GM19324 (cell line): ENCODE data around the gene CD40.

Source experiments
- ATAC-seq: cut with Tn5 transposase; IDR thresholded peaks from one replicate; pipeline ENCODE4 v1.9.1; 2021; ENCODE audit warnings: mild to moderate bottlenecking, moderate library complexity; ENCODE audit not compliant: unreplicated experiment, low FRiP score

The CD40 gene

DNA sequence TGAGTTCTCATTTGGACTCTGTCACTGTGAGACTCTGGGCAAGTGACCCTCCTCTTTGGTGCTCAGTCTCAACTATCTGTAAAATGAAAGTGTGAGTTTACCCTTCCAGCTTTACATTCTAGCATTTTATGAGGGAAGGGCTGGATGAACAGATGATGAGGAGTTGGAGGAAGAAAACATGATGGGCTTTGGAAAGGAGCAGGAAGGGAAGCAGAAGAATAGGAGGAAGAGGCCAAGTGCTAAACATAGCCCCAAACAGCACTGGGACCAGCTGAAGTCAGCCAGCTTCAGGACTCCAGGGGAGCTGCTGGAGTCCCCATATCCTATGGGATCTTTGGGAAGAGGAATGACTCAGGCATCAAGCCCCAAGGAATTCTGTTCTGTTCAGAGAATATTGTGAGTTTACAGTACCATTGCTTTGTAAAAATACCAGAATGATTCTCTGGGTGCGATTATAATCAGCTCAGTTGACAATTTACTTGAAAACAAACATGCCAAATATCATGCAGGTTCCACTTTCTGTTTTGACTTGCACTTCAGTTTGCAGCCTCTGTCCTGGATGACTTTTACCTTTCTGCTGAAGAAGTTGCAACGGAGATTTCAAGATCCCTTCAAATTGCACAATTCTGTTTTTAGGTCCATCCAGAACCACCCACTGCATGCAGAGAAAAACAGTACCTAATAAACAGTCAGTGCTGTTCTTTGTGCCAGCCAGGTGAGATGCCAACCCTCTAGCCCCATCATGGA, 3.2 kb downstream of the CD40 start:
- ATAC-seq = no peak

GRCh38 chr20:46122071-46122470, 4.0 kb downstream of the CD40 start:
- ATAC-seq = no peak

DNA sequence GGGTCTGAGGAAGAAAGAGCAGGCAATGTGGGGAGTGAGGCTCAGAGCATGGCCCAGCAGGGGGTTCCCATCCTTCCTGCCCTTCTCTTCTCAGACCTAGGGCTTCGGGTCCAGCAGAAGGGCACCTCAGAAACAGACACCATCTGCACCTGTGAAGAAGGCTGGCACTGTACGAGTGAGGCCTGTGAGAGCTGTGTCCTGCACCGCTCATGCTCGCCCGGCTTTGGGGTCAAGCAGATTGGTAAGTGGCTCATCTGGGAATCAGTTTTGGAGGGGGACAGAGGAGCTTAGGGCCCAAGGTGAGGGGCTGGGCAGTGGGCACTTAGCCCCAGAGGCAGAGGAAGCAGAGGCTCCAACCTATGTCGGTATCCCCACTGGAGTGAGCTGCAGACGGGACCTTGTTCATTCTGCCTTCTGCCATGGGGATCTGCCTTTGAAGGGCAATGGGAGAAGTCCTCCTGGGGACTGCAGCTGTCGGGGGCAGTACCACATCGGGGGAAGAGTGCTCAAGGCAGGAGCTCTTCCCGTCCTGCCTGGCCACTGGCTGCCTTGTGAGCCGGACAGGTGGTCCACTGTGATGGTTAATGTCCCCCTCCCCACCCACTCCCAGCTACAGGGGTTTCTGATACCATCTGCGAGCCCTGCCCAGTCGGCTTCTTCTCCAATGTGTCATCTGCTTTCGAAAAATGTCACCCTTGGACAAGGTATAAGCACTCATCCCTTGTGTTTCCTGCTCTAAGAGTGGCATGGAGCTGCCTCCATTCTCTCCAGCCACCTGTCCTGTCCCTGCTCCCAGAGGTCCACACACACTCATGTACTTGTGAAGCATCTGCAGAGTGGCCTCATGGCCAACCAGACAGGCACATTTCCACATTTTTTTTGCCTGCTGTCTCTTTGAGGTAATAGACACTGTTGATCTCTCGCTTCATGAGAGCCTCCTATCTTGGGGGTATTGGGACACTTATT, 4.7 kb downstream of the CD40 start:
- no peak for ATAC-seq

DNA sequence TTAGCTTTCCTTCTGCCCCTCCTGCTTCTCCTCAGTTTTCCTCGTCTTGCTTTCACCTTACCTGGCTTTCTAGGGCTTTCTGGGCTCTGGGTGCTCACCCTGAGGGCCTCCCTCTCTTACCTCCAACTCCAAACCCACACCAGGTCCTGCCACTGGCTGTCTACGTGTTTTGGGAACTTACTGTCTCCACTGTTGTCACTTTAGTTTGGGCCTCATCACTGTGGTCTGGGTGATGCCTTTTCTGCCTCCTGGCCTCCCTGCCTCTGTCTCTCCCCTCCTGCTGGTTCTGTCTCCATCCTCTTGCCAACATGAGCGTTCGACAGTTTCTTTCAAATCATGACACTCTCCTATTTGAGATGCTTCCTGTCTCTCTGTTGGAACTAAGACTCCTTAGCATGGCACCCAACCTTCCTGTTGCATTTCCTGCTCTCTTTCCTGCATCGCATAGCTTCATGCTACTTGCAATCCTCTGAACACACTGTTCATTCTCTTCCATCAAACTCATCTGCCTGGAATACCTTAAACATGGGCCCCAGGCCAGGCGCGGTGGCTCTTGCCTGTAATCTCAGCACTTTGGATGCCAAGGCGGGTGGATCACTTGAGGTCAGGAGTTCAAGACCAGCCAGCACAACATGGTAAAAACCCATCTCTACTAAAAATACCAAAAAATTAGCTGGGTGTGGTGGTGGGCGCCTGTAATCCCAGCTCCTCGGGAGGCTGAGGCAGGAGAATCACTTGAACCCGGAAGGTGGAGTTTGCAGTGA, 5.5 kb downstream of the CD40 start:
- ATAC-seq = no peak

GRCh38 chr20:46126440-46127056, 8.4 kb downstream of the CD40 start:
- no peak for ATAC-seq

DNA sequence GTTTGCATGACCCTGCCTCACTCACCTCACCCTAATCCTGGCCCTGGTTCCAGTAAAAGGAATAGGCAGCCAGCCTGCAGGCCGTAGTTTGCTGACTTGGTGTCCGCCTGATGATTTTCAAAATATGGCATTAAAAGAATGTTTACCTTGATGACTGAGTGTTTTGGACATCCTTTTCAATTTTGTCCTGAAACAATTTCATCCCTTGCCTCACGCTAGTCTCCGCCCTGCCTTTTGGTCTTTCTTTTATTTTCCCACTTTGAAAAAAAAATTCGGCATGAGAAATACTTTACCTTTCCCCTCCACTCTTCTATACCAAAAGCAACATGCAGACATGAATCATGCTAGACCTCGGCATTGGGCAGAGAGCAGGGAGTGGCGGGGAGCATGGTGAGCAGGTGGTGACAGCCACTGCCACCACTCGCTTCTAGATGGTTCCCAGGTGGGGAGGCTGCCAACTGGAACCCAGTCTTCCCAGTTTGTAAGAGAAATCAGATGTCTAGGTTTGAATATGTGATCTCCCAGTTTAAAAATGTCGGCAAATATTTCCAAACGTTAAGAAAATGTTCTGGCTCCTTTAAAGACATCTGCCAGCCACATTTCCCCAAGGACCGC, 9.4 kb downstream of the CD40 start:
- ATAC-seq = no peak

DNA sequence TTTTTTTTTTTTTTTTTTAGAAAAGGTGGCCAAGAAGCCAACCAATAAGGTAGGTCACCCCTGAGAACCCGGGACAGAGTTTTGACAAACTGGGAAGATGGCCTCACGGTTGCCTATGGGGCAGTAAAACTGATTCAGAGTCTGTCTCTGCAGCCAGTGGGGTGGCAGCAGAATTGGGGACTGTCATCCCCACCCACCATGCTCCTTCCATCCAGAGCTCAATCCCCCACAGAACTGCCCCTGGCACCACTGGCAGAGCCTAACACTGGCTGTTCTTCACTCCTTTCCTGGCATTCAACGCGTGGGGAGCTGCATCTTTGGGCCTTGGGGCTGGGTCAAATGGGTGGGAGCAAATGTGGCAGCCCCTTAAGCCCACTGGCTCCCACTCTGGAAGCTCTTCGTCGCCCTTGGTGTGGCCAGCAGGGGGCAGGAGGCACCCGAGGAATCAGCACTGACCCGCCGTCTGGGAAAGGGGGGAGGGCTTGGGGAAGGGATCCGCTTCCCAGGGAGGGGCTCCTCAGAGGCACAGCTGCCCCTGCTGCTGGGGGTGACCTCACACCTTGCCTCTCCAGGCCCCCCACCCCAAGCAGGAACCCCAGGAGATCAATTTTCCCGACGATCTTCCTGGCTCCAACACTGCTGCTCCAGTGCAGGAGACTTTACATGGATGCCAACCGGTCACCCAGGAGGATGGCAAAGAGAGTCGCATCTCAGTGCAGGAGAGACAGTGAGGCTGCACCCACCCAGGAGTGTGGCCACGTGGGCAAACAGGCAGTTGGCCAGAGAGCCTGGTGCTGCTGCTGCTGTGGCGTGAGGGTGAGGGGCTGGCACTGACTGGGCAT, 10.4 kb downstream of the CD40 start:
- ATAC-seq = no peak

DNA sequence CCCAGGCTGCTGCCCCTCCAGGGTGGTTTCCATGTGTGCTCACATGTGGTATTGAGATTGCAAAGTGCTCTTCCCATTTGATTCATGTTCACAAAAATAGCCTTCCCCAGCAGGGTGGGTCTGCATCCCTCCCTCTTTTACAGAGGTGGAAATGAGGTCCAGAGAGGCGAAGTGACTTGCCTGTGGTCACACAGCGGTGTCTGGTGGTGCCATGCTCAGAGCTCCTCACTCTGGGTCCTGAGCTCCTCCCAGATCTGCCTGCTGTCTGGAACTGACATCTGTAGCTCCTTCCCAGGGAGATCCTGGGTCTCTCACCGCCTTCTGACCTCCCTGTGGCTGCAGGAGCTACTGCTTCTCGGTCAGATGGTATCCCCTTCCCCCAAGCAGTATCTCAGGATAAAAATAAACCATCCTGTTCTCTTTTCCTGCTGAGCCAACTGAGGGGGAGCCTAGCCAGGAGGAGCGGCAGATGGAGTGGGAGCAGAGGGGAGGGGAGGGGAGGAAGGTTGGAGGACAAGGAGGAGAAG, 11.9 kb downstream of the CD40 start:
- no peak for ATAC-seq

- no peak for ATAC-seq
Measured at GRCh38 chr20:46130534-46130933, 12.4 kb downstream of the CD40 start.

DNA sequence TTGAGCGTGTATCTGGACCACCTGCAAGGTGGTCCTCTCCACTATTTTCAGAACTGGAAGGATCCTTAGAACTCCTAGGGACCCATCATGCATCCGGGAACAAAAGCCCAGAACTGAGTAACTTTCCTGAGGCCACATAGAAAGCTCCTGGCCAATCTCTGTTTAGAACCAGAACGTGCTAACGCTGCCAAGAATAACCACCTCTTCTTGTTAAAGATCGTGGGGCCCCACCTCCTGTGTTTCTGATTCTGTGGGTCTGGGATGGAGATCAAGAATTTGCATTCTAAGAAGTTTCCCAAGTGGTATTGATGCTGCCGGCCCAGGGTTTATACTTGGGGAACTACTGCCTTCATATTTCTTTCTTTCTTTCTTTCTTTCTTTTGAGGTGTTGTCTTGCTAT, 13.3 kb downstream of the CD40 start:
- ATAC-seq = no peak

DNA sequence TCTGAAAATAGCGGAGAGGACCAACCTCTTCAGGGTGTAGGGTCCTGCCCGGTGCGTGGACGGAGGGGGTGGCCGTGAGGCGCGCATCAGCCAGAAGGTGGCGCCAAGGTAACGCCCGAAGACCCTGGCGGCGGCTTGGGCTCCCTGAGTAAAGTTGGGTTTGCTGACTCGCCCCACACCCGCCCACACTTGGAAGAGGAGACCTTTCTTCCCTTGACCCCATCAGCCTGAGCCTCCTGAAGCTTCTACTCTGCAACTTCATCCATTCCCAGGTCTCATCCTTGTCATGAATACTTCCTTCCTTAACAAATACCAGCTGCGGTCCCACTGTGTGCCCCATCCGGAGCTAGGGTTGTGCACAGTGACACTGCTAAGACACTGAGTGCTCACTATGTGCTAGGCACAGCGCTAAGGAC, 14.6 kb downstream of the CD40 start:
- ATAC-seq = no peak

DNA sequence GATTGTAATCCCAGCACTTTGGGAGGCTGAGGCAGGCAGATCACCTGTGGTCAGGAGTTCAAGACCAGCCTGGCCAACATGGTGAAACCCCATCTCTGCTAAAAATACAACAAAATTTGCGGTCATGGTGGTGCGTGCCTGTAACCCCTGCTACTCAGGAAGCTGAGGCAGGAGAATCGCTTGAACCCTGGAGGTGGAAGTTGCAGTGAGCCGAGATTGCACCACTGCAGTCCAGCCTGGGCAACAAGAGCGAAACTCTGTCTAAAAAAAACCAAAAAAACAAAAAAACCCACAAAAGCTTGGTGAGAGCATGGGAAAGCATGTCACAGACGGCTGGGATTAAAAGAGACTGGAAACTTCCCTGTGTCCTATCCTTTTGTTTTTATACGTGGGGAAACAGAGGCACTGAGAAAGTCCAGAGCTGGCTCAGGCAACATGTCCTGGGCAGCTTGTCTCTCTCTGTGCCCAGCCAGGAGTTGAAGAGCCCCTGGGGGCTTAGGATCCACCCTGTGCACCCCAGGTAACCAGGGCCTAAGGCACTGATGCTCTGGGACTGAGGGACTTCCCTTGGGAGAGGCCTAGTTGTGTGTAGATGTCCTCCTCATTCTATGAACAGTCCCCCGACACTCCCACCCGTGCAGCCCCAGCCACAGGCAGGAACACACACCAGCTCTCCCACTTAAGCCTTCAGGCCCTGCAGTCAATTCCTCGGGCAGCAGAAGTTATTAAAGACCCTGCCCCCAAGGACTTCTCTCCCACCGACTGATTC, 16.0 kb downstream of the CD40 start:
- ATAC-seq = no peak

DNA sequence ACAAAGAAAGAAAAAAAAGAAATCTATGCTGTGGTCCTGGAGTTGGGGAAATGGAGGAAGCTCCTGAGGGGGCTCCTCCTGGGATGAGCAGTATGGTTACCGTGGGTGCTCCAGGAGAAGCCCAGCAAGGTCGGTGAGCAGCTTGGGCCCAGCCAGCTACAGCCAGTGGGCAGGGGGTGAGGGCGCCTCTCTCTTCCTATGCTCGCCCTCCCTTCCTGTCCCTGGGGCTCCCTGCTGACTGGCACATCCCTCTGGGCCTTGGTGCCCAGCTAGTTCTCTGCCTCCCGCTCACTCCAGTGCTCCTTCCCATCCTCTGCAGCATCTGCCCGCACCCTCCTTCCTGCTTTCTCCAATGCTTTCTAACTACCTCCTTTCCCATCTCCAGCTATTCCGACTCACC, 16.6 kb downstream of the CD40 start:
- no peak for ATAC-seq

DNA sequence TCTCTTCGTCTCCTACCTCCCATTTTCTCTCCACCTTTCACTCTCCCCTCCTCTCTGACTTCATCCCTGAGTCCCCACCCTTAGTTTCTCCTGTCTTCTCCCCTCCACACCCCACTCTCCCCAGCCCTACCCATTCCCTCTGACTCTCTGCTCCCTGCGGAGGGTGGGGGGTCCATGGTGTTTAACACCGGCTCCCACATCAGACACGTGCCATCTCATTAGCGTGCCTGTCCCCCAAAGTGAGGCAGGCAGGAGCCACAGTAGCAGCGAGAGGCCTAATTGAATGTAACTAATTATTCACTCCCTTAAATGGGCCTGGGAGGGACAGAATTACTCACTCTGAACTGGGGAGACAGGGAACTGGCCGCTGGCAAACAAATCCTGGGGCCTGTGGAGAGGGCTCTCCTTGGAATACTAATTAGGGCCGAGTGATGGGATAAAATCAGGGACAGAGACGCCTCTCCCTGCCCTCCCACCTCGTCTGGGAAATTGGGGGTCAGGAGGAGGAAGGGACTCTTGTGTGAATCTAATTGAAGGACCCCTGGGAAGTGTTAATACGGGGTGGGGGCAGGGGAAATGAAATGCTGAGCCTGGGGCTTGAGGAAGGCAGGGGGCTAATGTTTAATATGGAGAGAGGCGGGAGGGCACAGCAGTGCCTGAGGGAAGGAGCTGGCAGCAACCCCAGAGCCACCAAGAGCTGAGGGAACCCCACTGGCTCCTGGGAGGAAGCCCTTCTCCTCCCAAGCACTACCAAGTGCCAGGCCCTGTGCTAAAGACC, 17.9 kb downstream of the CD40 start:
- ATAC-seq = no peak

- ATAC-seq = no peak
Measured at GRCh38 chr20:46137816-46138215, 19.7 kb downstream of the CD40 start.

GRCh38 chr20:46139266-46139889, 21.3 kb downstream of the CD40 start:
- no peak for ATAC-seq

DNA sequence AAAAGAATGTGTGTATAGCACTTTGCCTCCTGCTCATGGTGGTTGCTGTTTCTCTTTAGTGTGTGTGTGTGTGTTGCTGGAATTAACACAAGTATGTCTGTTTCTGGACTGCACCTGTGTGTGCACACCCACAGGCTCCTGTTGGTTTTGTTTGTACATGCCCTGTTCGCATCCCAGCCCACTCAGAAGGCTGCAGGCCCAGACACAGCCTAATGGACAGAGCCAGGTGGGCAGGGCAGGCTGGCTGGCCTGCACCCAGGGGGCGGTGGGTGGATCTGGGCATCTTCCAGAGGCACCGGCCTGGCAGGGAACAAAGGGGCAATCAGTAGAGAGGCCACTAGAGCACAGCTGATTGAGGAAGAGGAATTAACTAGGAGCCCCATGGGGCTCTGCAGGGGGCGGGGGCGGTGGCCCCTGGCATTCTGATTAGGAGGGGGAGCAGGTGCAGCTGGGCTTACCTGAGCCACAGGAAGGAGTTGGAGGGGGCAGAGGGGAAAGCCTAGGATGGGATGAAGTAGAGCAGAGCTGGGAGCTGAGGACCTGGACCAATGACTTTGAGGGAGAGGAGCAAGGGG, 21.9 kb downstream of the CD40 start:
- ATAC-seq = no peak
